H1 (cell line): Measurements from ENCODE around the gene PCDHB7. TPM values are rescaled to one million over a fixed set of nuclear protein-coding genes. Genes with fewer than 3 reads are reported as not detected.
"Not testable (repeated sequence)": the region's sequence is repeated elsewhere in the genome, so short reads cannot be mapped to it uniquely, and the experiment has no call there.

ENCODE experiments used
- CTCF ChIA-PET: fragments of 300-600 bp; sonication (Branson Sonifier 250); formaldehyde crosslinking; loops from one replicate; lab custom pipeline; 2021; ENCODE audit not compliant: partially characterized antibody; lab: Charles Lee
- POLR2A ChIA-PET: fragments of 300-600 bp; sonication (Branson Sonifier 250); formaldehyde crosslinking; loops from one replicate; lab custom pipeline; 2021; ENCODE audit warnings: inconsistent platforms; ENCODE audit not compliant: partially characterized antibody; lab: Charles Lee
- DNase-seq, 2 experiments: peaks; one replicate each; pipeline versions ENCODE4 v3.0.0 to v3.0.0-alpha.2; 2010 to 2022; ENCODE audit warnings: low spot score in 2 of 2, low read depth in 1 of 2, mixed read lengths in 1 of 2
- FAIRE-seq: peaks from 2 replicates; lab custom pipeline; 2011; peaks lifted over from hg19 to GRCh38; lab: Jason Lieb, UNC
- H2AFZ ChIP-seq: 2 replicates; pipeline ENCODE4 v1.8.1; 2012; ENCODE audit warnings: low read length, inconsistent platforms
- H2AK5ac ChIP-seq: 2 replicates; pipeline ENCODE4 v1.6.1; 2013; ENCODE audit warnings: low read depth, low read length
- H2BK120ac ChIP-seq: replicated peaks from 2 replicates; pipeline ENCODE3; 2013; ENCODE audit warnings: low read depth, low read length, inconsistent platforms
- H2BK12ac ChIP-seq: 2 replicates; pipeline ENCODE4 v1.6.1; 2013; ENCODE audit warnings: low read depth, low read length
- H2BK15ac ChIP-seq: 2 replicates; pipeline ENCODE4 v1.6.1; 2013; ENCODE audit warnings: low read length
- H2BK20ac ChIP-seq: 2 replicates; pipeline ENCODE4 v1.6.1; 2013; ENCODE audit warnings: low read length
- H2BK5ac ChIP-seq: 2 replicates; pipeline ENCODE4 v1.6.1; 2013; ENCODE audit warnings: low read depth, low read length
- H3K14ac ChIP-seq: 2 replicates; pipeline ENCODE4 v1.6.1; 2013; ENCODE audit warnings: inconsistent platforms; ENCODE audit not compliant: insufficient read length
- H3K18ac ChIP-seq: 2 replicates; pipeline ENCODE4 v1.6.1; 2013; ENCODE audit warnings: low read length; ENCODE audit errors: extremely low read depth
- H3K23ac ChIP-seq: 2 replicates; pipeline ENCODE4 v1.6.1; 2013; ENCODE audit warnings: inconsistent platforms; ENCODE audit not compliant: insufficient read length
- H3K23me2 ChIP-seq: 2 replicates; pipeline ENCODE4 v1.6.1; 2013; ENCODE audit warnings: low read depth, low read length
- H3K27ac ChIP-seq: 2 replicates; pipeline ENCODE4 v1.6.1; 2011; ENCODE audit warnings: low read depth, low read length, inconsistent platforms
- H3K27me3 ChIP-seq, 4 experiments: replicated peaks in 1 of 4; 1 replicate in 1 of 4; 2 replicates in 3 of 4; pipeline versions ENCODE4 v1.6.1 to v1.8.1; 2011 to 2013; ENCODE audit warnings: low read length in 3 of 4, mild to moderate bottlenecking in 3 of 4, inconsistent platforms in 2 of 4, mixed read lengths in 2 of 4, moderate library complexity in 1 of 4; ENCODE audit not compliant: control insufficient read depth in 3 of 4, insufficient read depth in 3 of 4; ENCODE audit errors: extremely low read depth in 1 of 4
- H3K36me3 ChIP-seq, 4 experiments: 2 replicates each; pipeline versions ENCODE4 v1.6.1 to v1.8.1; 2011 to 2013; ENCODE audit warnings: mild to moderate bottlenecking in 4 of 4, low read length in 3 of 4, moderate library complexity in 2 of 4, control low read depth in 1 of 4, inconsistent platforms in 1 of 4; ENCODE audit not compliant: insufficient read depth in 4 of 4, control insufficient read depth in 2 of 4
- H3K4ac ChIP-seq: replicated peaks from 2 replicates; pipeline ENCODE3; 2013; ENCODE audit warnings: low read length, low read depth, mixed read lengths, inconsistent platforms; ENCODE audit not compliant: insufficient read length
- H3K4me1 ChIP-seq, 4 experiments: replicated peaks in 1 of 4; 1 replicate in 1 of 4; 2 replicates in 3 of 4; pipeline versions ENCODE4 v1.6.1 to v1.8.1; 2011 to 2013; ENCODE audit warnings: low read length in 3 of 4, inconsistent platforms in 2 of 4, mixed read lengths in 1 of 4; ENCODE audit not compliant: insufficient read depth in 4 of 4, control insufficient read depth in 3 of 4
- H3K4me2 ChIP-seq, 2 experiments: 2 replicates each; pipeline versions ENCODE4 v1.6.1 to v1.8.1; 2011 to 2013; ENCODE audit warnings: low read depth in 2 of 2, low read length in 2 of 2, control low read depth in 1 of 2, inconsistent platforms in 1 of 2, mild to moderate bottlenecking in 1 of 2; ENCODE audit not compliant: insufficient read depth in 1 of 2
- H3K4me3 ChIP-seq, 4 experiments: fragments of 200-600, 300-600 bp in 1 of 4; sonication (generic), shearing (Covaris generic), sonication (Bioruptor Twin) in 1 of 4; 2 replicates each; pipeline versions ENCODE4 v1.5.1 to v1.8.1; 2011 to 2016; ENCODE audit warnings: low read length in 4 of 4, low read depth in 3 of 4, control low read depth in 2 of 4, inconsistent platforms in 2 of 4, mild to moderate bottlenecking in 2 of 4, mixed read lengths in 1 of 4, moderate library complexity in 1 of 4; ENCODE audit not compliant: insufficient read depth in 2 of 4; ENCODE audit errors: extremely low read depth in 1 of 4
- H3K56ac ChIP-seq: replicated peaks from 2 replicates; pipeline ENCODE3; 2013; ENCODE audit warnings: low read depth, mild to moderate bottlenecking, mixed read lengths, low read length, inconsistent platforms; ENCODE audit not compliant: insufficient read length
- H3K79me1 ChIP-seq: 2 replicates; pipeline ENCODE4 v1.6.1; 2013; ENCODE audit warnings: low read depth, low read length, control low read depth
- H3K79me2 ChIP-seq, 2 experiments: 2 replicates each; pipeline versions ENCODE4 v1.6.1 to v1.8.1; 2012 to 2013; ENCODE audit warnings: low read length in 2 of 2, mild to moderate bottlenecking in 2 of 2, inconsistent platforms in 1 of 2; ENCODE audit not compliant: insufficient read depth in 2 of 2, control insufficient read depth in 1 of 2
- H3K9ac ChIP-seq, 4 experiments: replicated peaks in 1 of 4; 1 replicate in 1 of 4; 2 replicates in 3 of 4; pipeline versions ENCODE4 v1.6.1 to v1.8.1; 2011 to 2013; ENCODE audit warnings: low read depth in 3 of 4, low read length in 3 of 4, control low read depth in 2 of 4, mild to moderate bottlenecking in 2 of 4, moderate library complexity in 2 of 4, inconsistent platforms in 1 of 4; ENCODE audit errors: extremely low read depth in 1 of 4
- H3K9me3 ChIP-seq, 2 experiments: 2 replicates each; pipeline versions ENCODE4 v1.6.1 to v1.8.1; 2012 to 2013; ENCODE audit warnings: mild to moderate bottlenecking in 2 of 2, moderate library complexity in 2 of 2, control low read depth in 1 of 2, inconsistent platforms in 1 of 2, low read depth in 1 of 2, low read length in 1 of 2, mixed read lengths in 1 of 2; ENCODE audit not compliant: insufficient read depth in 2 of 2
- H4K20me1 ChIP-seq, 2 experiments: replicated peaks in 1 of 2; 2 replicates each; pipeline versions ENCODE3 to v1.8.1; 2011 to 2013; ENCODE audit warnings: inconsistent platforms in 2 of 2, low read length in 2 of 2, mild to moderate bottlenecking in 1 of 2; ENCODE audit not compliant: insufficient read depth in 2 of 2, control insufficient read depth in 1 of 2
- H4K5ac ChIP-seq: 2 replicates; pipeline ENCODE4 v1.6.1; 2013; ENCODE audit warnings: low read length, low read depth, mixed read lengths, inconsistent platforms; ENCODE audit not compliant: insufficient read length
- H4K8ac ChIP-seq: 2 replicates; pipeline ENCODE4 v1.8.0; 2013; ENCODE audit warnings: mild to moderate bottlenecking, moderate library complexity, low read length, inconsistent platforms; ENCODE audit not compliant: insufficient read depth; ENCODE audit errors: extremely low read depth
- H4K91ac ChIP-seq: replicated peaks from 2 replicates; pipeline ENCODE3; 2013; ENCODE audit warnings: low read length, mixed read lengths, inconsistent platforms; ENCODE audit not compliant: insufficient read length
- WGBS, 2 experiments: shearing (Covaris generic) in 1 of 2; methylation state at CpG; one replicate each; pipeline versions ENCODE4 v1.1.6 to v1.1.7; 2013 to 2015; ENCODE audit warnings: low lambda C conversion rate in 2 of 2, mixed read lengths in 2 of 2, inconsistent platforms in 1 of 2, low coverage in 1 of 2, missing lambda C conversion rate in 1 of 2; ENCODE audit not compliant: insufficient replicate concordance in 2 of 2, insufficient coverage in 1 of 2, insufficient read length in 1 of 2; ENCODE audit errors: extremely low coverage in 1 of 2, missing lambda C conversion rate in 1 of 2; 5-methylcytosine and 5-hydroxymethylcytosine counted together
- polyA plus RNA-seq, 7 experiments: library from polyadenylated mRNA; depleted of rRNA in 3 of 7; stranded (reverse) in 5 of 7; unstranded in 2 of 7; fragments of >200 nt in 5 of 7; fragments of 200-250 nt in 2 of 7; gene quantifications; 1 replicate in 5 of 7; 2 replicates in 1 of 7; 4 replicates in 1 of 7; pipeline versions ENCODE4 v1.2.1 to v1.2.3, GENCODE V29; 2011 to 2013; ENCODE audit warnings: missing spikeins in 2 of 7, mixed read lengths in 2 of 7
- total RNA-seq: library from RNA; stranded (reverse); fragmentation: NEBNext Ultra II Directional; extraction: Animal tissue kit (Norgen Biotek cat#: 25700); gene quantifications from 2 replicates; pipeline ENCODE4 v1.2.1, GENCODE V29; 2021

PCDHB7 gene
- total and polyA plus RNA-seq, 2 of the 8 experiments (the other 6 are each of a cell fraction or from before 2014, with no cell fraction given) = 0.17 to 0.19 TPM

DNA sequence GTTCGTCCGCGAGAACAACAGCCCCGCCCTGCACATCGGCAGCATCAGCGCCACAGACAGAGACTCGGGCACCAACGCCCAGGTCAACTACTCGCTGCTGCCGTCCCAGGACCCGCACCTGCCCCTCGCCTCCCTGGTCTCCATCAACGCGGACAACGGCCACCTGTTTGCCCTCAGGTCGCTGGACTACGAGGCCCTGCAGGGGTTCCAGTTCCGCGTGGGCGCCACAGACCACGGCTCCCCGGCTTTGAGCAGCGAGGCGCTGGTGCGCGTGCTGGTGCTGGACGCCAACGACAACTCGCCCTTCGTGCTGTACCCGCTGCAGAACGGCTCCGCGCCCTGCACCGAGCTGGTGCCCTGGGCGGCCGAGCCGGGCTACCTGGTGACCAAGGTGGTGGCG lies 37.8 kb downstream of the PCDHB7 start:
- H3K18ac ChIP-seq, H3K23me2 ChIP-seq, POLR2A ChIA-PET, H2BK120ac ChIP-seq, H2BK15ac ChIP-seq, H3K23ac ChIP-seq, H2BK12ac ChIP-seq, H3K4me2 ChIP-seq, H2AK5ac ChIP-seq, H2BK20ac ChIP-seq, H4K8ac ChIP-seq, H3K9ac ChIP-seq, H3K27ac ChIP-seq, H3K4me3 ChIP-seq, H4K5ac ChIP-seq, H3K4ac ChIP-seq, H3K14ac ChIP-seq, H2BK5ac ChIP-seq, H3K79me2 ChIP-seq, H3K56ac ChIP-seq, H2AFZ ChIP-seq, H4K91ac ChIP-seq, H4K20me1 ChIP-seq, FAIRE-seq, H3K36me3 ChIP-seq, H3K27me3 ChIP-seq, DNase-seq, CTCF ChIA-PET, H3K4me1 ChIP-seq, H3K79me1 ChIP-seq: not testable (repeated sequence)
- WGBS, 2 experiments = 91% methylated on average over 35 of the region's 39 CpGs; no CpG with 5 or more reads in 1 of the 2 experiments
- H3K9me3 ChIP-seq = peaks cover 5 to 20% of the 10 kb centered on the region in 2 experiments; a peak in 3 of 4 replicates

DNA sequence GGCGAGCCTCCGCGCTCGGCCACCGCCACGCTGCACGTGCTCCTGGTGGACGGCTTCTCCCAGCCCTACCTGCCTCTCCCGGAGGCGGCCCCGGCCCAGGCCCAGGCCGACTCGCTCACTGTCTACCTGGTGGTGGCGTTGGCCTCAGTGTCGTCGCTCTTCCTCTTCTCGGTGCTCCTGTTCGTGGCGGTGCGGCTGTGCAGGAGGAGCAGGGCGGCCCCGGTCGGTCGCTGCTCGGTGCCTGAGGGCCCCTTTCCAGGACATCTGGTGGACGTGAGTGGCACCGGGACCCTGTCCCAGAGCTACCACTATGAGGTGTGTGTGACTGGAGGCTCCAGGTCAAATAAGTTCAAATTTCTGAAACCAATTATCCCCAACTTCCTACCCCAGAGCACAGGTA lies 38.4 kb downstream of the PCDHB7 start:
- H4K20me1 ChIP-seq, POLR2A ChIA-PET, H3K4ac ChIP-seq, H3K79me1 ChIP-seq, H3K79me2 ChIP-seq, H2BK20ac ChIP-seq, H3K4me1 ChIP-seq, H3K56ac ChIP-seq, DNase-seq, H2BK15ac ChIP-seq, H3K4me2 ChIP-seq, H3K36me3 ChIP-seq, H3K27ac ChIP-seq, H3K4me3 ChIP-seq, H2AFZ ChIP-seq, H3K23ac ChIP-seq, H3K23me2 ChIP-seq, H3K27me3 ChIP-seq, CTCF ChIA-PET, H3K9ac ChIP-seq, H3K18ac ChIP-seq, H3K14ac ChIP-seq, H2AK5ac ChIP-seq, H2BK12ac ChIP-seq, H4K91ac ChIP-seq, H4K5ac ChIP-seq, H2BK5ac ChIP-seq, H2BK120ac ChIP-seq, FAIRE-seq, H4K8ac ChIP-seq: not testable (repeated sequence)
- peaks cover 7 to 24% of the 10 kb centered on the region in 2 experiments; a peak in 3 of 4 replicates for H3K9me3 ChIP-seq
- WGBS, 2 experiments = 95% methylated on average over 10 of the region's 27 CpGs; no CpG with 5 or more reads in 1 of the 2 experiments
